ENCODE measurements around the gene PEX1.
"Not testable (repeated sequence)": the region's sequence is repeated elsewhere in the genome, so short reads cannot be mapped to it uniquely, and the experiment has no call there.

PEX1 gene

GRCh38 chr7:92461027-92462003 lies 67.0 kb downstream of the PEX1 start:
- H3K4me3 Mint-ChIP-seq: no peak overlapping the region
- H3K4me1 Mint-ChIP-seq (ENCODE audit: low read depth): peaks cover 2% of the 10 kb centered on the region
- H3K27me3 Mint-ChIP-seq: no peaks in the 10 kb centered on the region
- H3K9me3 Mint-ChIP-seq: no peaks in the 10 kb centered on the region
- no peak for DNase-seq
- H3K27ac Mint-ChIP-seq: no peak overlapping the region
- peaks cover 16% of the 10 kb centered on the region for H3K36me3 Mint-ChIP-seq (ENCODE audit: low read depth)

GRCh38 chr7:92460510-92460909 lies 67.8 kb downstream of the PEX1 start:
- no peak overlapping the region for H3K4me3 Mint-ChIP-seq
- H3K36me3 Mint-ChIP-seq (ENCODE audit: low read depth): peaks cover 24% of the 10 kb centered on the region
- no peak for DNase-seq
- H3K27ac Mint-ChIP-seq: no peak overlapping the region
- no peaks in the 10 kb centered on the region for H3K9me3 Mint-ChIP-seq
- H3K27me3 Mint-ChIP-seq: no peaks in the 10 kb centered on the region
- peaks cover 2% of the 10 kb centered on the region for H3K4me1 Mint-ChIP-seq (ENCODE audit: low read depth)

DNA sequence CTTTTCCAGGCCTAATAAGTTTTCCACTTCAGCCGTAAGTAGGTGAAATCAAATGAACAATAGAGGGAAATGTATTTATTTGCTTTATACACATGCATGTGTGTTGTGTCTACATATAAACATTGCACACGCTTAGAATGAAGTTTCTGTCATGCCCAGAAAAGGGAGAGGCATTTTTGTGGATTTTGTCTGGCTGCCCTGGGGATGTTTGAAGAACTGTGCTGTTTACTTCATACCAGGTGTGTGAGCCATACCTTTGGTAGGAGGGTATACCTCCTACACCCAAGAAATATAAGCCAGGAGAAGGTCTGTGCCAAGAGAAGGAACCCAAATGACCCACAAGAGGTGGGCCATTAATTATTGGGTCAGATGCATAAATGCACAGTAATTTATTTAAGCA lies 68.2 kb downstream of the PEX1 start:
- Mint-ChIP-seq H3K27me3 (no peaks in the 10 kb centered on the region), H3K9me3 (no peaks in the 10 kb centered on the region), H3K27ac (no peak overlapping the region), H3K36me3 (ENCODE audit: low read depth) (peaks cover 28% of the 10 kb centered on the region), H3K4me1 (ENCODE audit: low read depth) (peaks cover 2% of the 10 kb centered on the region), H3K4me3 (no peak overlapping the region)
- no peak for DNase-seq

DNA sequence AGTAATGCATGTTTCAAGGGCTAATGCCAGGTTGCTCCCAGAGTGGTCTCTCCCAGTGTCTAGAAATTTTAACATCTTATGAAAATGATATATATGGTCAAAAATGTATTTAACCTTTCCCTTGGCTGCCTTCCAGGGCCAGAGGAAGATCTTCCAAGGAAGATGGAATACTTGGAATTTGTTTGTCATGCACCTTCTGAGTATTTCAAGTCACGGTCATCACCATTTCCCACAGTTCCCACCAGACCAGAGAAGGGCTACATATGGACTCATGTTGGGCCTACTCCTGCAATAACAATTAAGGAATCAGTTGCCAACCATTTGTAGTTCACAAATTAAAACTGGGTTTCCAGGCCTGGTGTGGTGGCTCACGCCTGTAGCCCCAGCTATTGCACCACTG lies 72.1 kb downstream of the PEX1 start:
- no peaks in the 10 kb centered on the region for H3K27me3 Mint-ChIP-seq
- H3K9me3 Mint-ChIP-seq: no peaks in the 10 kb centered on the region
- no peaks in the 10 kb centered on the region for H3K4me1 Mint-ChIP-seq (ENCODE audit: low read depth)
- H3K4me3 Mint-ChIP-seq: no peak overlapping the region
- DNase-seq: no peak
- H3K36me3 Mint-ChIP-seq (ENCODE audit: low read depth): peaks cover 60% of the 10 kb centered on the region
- H3K27ac Mint-ChIP-seq: no peak overlapping the region

DNA sequence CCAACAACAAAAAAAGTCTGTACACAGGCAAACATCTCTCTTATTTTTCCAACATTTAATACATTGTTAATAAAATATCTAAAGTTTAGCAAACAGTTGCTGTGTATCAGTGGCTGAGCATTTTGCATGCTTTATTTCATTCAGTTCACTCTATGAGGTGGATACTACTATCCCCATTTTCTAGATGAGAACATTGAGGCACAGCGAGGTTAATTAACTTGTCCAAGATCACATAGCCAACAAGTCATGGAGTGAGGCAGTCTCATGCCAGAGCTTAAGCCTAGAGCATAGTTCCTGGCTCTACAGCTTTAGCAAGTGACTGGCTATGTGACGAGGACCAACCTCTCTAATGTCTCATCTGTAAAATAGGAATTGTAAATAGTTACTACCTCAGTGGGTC lies 76.7 kb downstream of the PEX1 start:
- Mint-ChIP-seq H3K27me3 (no peaks in the 10 kb centered on the region), H3K9me3 (no peaks in the 10 kb centered on the region), H3K4me3 (no peak overlapping the region), H3K4me1 (ENCODE audit: low read depth) (peaks cover 17% of the 10 kb centered on the region), H3K36me3 (ENCODE audit: low read depth) (peaks cover 79% of the 10 kb centered on the region), H3K27ac (no peak overlapping the region)
- DNase-seq: no peak

DNA sequence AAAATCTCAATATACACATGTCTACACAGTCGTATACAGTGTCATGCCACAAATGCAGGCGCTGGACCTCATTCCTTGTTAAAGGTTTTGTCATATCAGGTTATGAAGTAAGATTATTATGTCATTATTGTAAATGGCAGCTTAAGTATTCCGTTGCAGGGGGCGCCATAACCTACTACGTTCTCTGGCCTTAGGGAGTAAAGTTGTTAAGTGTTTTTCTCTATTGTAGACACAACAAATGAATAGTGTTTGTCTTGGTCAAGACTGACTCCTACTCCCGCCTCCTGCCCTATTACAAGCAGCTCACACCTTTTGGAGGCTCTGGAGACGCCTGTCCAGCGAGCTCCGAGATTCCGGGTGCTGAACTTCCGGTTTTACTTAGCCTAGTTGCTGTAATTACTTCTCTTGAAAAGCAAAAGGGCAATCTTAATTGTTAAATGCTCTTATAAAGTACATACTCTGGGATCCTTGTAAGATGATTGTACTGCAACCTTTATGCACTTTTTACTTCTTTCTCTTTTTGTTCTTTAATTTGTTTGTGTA lies 80.0 kb downstream of the PEX1 start:
- Mint-ChIP-seq H3K4me1 (ENCODE audit: low read depth) (peaks cover 25% of the 10 kb centered on the region), H3K27ac (peak overlapping the region; percentile 93), H3K9me3 (no peaks in the 10 kb centered on the region), H3K27me3 (no peaks in the 10 kb centered on the region), H3K36me3 (ENCODE audit: low read depth) (peaks cover 46% of the 10 kb centered on the region), H3K4me3 (peak overlapping the region; percentile 78)
- DNase-seq: peak; percentile 65

GRCh38 chr7:92447345-92448204 lies 80.7 kb downstream of the PEX1 start, which contains the start of gene GATAD1:
Gene GATAD1 (plus strand): TSS chr7:92447482. CDS start chr7:92447730, 248 bp downstream.
- no peaks in the 10 kb centered on the region for H3K27me3 Mint-ChIP-seq
- peak within 1 kb of the TSS; percentile 78 for H3K4me3 Mint-ChIP-seq
- peaks cover 25% of the 10 kb centered on the region for H3K4me1 Mint-ChIP-seq (ENCODE audit: low read depth)
- no peaks in the 10 kb centered on the region for H3K9me3 Mint-ChIP-seq
- peak within 1 kb of the TSS; percentile 93 for H3K27ac Mint-ChIP-seq
- peaks cover 42% of the 10 kb centered on the region for H3K36me3 Mint-ChIP-seq (ENCODE audit: low read depth)
- DNase-seq: peak; percentile 86

DNA sequence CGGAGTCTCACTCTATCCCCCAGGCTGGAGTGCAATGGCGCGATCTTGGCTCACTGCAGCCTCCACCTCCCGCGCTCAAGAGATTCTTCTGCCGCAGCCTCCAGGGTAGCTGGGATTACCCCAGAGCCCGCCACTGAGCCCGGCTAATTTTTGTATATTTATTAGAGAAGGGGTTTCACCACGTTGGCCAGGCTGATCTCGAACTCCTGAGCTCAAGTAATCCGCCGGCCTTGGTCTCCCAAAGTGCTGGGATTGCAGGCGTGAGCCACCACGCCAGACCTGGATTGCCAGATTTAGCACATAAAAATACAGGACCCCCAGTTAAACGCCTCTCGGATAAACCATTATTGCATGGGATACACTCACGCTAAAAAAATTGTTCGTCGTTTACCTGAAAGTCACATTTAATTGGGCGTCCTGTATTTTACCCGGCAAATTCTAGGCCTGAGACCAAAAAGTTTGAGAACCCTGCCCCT lies 81.4 kb downstream of the PEX1 start:
- H3K4me1 Mint-ChIP-seq (ENCODE audit: low read depth): peaks cover 25% of the 10 kb centered on the region
- DNase-seq: no peak
- no peaks in the 10 kb centered on the region for H3K27me3 Mint-ChIP-seq
- no peaks in the 10 kb centered on the region for H3K9me3 Mint-ChIP-seq
- peaks cover 35% of the 10 kb centered on the region for H3K36me3 Mint-ChIP-seq (ENCODE audit: low read depth)
- peak overlapping the region; percentile 92 for H3K27ac Mint-ChIP-seq
- H3K4me3 Mint-ChIP-seq: peak overlapping the region; percentile 78

GRCh38 chr7:92442720-92443119 lies 85.6 kb downstream of the PEX1 start:
- H3K4me3 Mint-ChIP-seq; DNase-seq; H3K9me3 Mint-ChIP-seq; H3K27me3 Mint-ChIP-seq; H3K36me3 Mint-ChIP-seq (ENCODE audit: low read depth); H3K27ac Mint-ChIP-seq: not testable (repeated sequence)
- H3K4me1 Mint-ChIP-seq (ENCODE audit: low read depth): peaks cover 13% of the 10 kb centered on the region

DNA sequence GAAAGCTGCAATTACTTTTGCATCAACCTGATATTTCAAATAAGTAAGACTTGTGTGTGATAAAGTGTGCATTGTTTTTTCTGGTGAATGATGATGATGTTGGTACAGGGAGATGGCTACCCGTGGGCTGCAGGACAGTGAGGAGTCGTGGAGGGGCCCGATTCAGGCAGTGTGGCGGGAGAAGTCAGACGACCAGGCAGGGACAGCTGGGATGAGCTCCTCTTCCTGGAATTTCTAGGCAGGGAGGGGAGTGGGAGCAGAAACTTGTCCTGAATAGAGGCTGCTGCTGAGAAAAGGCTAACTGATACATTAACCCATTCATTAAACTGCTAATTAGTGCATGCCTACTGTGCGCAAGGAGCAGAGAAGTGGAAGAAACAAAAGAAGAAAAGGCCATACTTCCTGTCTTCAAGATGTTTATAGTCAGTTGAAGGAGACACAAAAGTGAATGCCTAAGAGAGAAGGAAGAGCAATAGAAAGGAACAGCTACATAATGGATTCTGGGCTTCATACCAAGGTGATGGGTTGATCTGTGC lies 90.3 kb downstream of the PEX1 start:
- no peaks in the 10 kb centered on the region for H3K36me3 Mint-ChIP-seq (ENCODE audit: low read depth)
- no peak overlapping the region for H3K4me3 Mint-ChIP-seq
- DNase-seq: no peak
- H3K4me1 Mint-ChIP-seq (ENCODE audit: low read depth): no peaks in the 10 kb centered on the region
- no peak overlapping the region for H3K27ac Mint-ChIP-seq
- H3K9me3 Mint-ChIP-seq: no peaks in the 10 kb centered on the region
- no peaks in the 10 kb centered on the region for H3K27me3 Mint-ChIP-seq
